Suprapubic skin (tissue), 4 donors: ENCODE results near the gene KRT4. TPM values are rescaled to one million over a fixed set of nuclear protein-coding genes. Genes with fewer than 3 reads are reported as not detected.

Experiments
- DNase-seq, 2 donors: peaks; one replicate each; pipeline ENCODE4 v3.0.0-alpha.2; 2019; ENCODE audit warnings: low spot score in 2 of 2
- H3K27ac ChIP-seq: fragments of 200-600 bp; sonication (generic); one replicate; pipeline ENCODE4 v1.5.1; 2019
- H3K27me3 ChIP-seq: fragments of 200-600 bp; sonication (generic); one replicate; pipeline ENCODE4 v1.5.1; 2019
- H3K36me3 ChIP-seq: fragments of 200-600 bp; sonication (generic); one replicate; pipeline ENCODE4 v1.5.1; 2019
- H3K4me1 ChIP-seq: fragments of 200-600 bp; sonication (generic); one replicate; pipeline ENCODE4 v1.5.1; 2019
- H3K4me3 ChIP-seq: fragments of 200-600 bp; sonication (generic); one replicate; pipeline ENCODE4 v1.5.1; 2019; ENCODE audit warnings: mild to moderate bottlenecking
- H3K9me3 ChIP-seq: fragments of 200-600 bp; sonication (generic); one replicate; pipeline ENCODE4 v1.5.1; 2019
- EP300 ChIP-seq: sonication (generic); formaldehyde crosslinking; IDR thresholded peaks from one replicate; pipeline ENCODE4 v1.6.1; 2017; ENCODE audit warnings: antibody characterized with exemption
- POLR2A ChIP-seq, 2 donors: fragments of 450-650 bp; IDR thresholded peaks; one replicate each; pipeline ENCODE4 v1.6.1; 2017; ENCODE audit warnings: antibody characterized with exemption in 2 of 2, mild to moderate bottlenecking in 2 of 2, moderate library complexity in 2 of 2
- POLR2AphosphoS5 ChIP-seq, 3 donors: sonication (generic); formaldehyde crosslinking; IDR thresholded peaks; one replicate each; pipeline ENCODE4 v1.6.1; 2017; ENCODE audit warnings: antibody characterized with exemption in 3 of 3
- WGBS: methylation state at CpG from one replicate; pipeline ENCODE4 v1.1.5; 2018; 5-methylcytosine and 5-hydroxymethylcytosine counted together
- total RNA-seq, 4 donors: library from RNA; depleted of rRNA; stranded (reverse); fragments of >200 nt; gene quantifications; one replicate each; pipeline ENCODE4 v1.1.0, GENCODE V29; 2016
- TF ChIP-seq, protein P1 (sequence below), 2 donors: fragments of 200-600 bp in 1 of 2; fragments of 450-650 bp in 1 of 2; sonication (generic) in 1 of 2; IDR thresholded peaks; one replicate each; pipeline ENCODE4 v1.5.1; 2016 to 2019; ENCODE audit warnings: antibody characterized with exemption in 2 of 2, mild to moderate bottlenecking in 1 of 2, moderate library complexity in 1 of 2

KRT4 gene
- total RNA-seq, 4 donors from 2014 or later: 0.32 to 1.6 (median 0.76) TPM

DNA sequence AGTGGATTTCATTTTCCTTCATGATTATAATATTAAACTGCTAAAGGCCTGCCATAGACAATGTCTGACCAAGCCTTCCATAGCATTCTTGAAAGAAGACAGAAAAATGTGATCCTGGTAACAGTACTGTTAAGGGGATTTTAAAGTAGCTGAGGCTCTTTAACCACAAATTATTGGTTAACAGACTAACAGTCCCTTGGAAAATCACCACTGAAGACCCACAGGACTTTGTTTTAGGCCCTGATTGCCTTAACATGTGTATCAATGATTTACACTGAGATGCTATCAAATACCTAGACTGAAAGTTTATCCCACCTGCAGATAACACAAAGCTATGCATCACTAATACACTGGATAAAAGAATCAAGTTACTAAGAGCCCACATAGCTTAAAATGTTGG is 14.2 kb upstream of the KRT4 start:
- Histone ChIP-seq H3K4me3 (no peak overlapping the region), H3K4me1 (no peaks in the 10 kb centered on the region), H3K9me3 (no peaks in the 10 kb centered on the region), H3K36me3 (no peaks in the 10 kb centered on the region), H3K27ac (no peak overlapping the region), H3K27me3 (no peaks in the 10 kb centered on the region)
- no peak for DNase-seq
- TF ChIP-seq POLR2AphosphoS5 (IDR thresholded peaks at IDR 0.05) (no peak), EP300 (no peak), POLR2A (IDR thresholded peaks at IDR 0.05) (no peak)
- TF ChIP-seq, protein P1, sequence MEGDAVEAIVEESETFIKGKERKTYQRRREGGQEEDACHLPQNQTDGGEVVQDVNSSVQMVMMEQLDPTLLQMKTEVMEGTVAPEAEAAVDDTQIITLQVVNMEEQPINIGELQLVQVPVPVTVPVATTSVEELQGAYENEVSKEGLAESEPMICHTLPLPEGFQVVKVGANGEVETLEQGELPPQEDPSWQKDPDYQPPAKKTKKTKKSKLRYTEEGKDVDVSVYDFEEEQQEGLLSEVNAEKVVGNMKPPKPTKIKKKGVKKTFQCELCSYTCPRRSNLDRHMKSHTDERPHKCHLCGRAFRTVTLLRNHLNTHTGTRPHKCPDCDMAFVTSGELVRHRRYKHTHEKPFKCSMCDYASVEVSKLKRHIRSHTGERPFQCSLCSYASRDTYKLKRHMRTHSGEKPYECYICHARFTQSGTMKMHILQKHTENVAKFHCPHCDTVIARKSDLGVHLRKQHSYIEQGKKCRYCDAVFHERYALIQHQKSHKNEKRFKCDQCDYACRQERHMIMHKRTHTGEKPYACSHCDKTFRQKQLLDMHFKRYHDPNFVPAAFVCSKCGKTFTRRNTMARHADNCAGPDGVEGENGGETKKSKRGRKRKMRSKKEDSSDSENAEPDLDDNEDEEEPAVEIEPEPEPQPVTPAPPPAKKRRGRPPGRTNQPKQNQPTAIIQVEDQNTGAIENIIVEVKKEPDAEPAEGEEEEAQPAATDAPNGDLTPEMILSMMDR (IDR thresholded peaks at IDR 0.05): no peak

DNA sequence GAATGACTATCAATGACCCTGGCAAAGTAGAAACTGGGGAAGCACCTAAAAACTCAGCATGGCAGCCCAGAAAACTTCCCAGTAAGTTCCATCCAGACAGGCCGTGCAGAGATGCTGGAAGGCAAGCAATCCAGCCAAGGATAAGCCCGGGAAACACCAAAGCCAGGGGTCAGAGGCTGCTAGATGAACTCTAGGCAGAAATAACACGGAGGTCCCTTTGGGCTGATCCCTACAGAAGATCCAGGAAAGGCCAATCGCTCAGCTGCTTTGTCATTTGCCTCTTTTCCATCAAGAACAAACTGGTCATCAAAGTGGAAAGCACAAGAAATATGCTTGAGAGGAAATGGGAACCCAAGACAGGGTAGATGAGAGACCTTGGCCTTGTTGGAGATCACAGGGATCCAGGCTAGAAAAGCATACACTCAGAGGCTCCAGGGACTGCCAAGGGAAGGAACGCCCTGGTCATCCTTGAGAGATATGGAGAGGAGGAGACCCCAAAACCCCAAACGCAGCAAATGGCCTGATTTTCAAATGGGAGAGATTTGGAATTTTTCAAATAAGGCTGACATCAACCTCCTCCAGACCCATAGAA is 13.7 kb upstream of the KRT4 start:
- TF ChIP-seq POLR2AphosphoS5 (IDR thresholded peaks at IDR 0.05): no peak
- TF ChIP-seq, protein P1 (IDR thresholded peaks at IDR 0.05): no peak
- TF ChIP-seq POLR2A (IDR thresholded peaks at IDR 0.05): no peak
- TF ChIP-seq EP300: no peak
- no peak overlapping the region for H3K27ac ChIP-seq
- no peaks in the 10 kb centered on the region for H3K9me3 ChIP-seq
- no peaks in the 10 kb centered on the region for H3K27me3 ChIP-seq
- no peaks in the 10 kb centered on the region for H3K4me1 ChIP-seq
- no peaks in the 10 kb centered on the region for H3K36me3 ChIP-seq
- no peak for DNase-seq
- no peak overlapping the region for H3K4me3 ChIP-seq
- 87% methylated on average over 6 of the region's 6 CpGs for WGBS

DNA sequence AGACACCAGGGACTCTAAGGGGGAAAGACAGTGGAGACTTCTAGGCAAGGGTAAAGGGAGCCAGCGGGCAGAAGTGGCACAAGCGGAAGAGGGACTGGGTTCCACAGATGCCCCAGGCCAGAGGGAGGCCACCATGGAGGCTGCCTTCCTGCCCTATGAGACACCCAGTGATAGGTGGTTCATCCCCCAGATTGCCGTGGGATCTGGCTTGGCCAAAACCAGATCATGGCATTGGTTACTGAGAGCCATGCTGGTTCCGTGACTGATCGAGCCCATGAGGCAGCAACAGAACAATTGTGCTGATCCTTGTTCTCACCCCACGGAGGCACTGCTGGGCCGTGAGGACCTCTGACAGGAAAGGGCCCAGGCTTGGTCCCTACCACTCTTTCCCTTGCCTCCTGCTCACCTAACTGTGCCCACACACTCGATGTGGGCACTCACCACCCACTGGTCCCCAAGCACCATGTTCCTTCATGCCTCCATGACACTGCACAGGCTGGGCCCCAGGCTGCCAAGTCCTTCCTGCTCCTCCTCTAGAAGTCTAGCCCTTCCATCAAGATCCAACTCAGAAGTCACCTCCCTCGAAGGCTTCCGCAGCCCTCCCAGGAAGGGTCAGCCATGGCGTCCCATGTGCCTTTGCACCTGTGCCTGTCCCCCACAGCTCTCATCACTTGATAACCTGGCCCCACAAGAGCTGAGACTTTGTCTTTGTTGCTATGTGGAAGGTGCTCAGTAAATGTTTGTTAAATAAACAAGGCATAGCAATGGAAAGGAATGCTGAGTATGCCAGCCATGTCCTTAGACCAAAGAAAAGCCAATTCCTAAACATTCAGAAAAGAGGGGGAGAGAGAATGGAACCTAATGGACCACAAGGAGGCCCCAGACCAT is 12.9 kb upstream of the KRT4 start:
- Histone ChIP-seq H3K9me3 (no peaks in the 10 kb centered on the region), H3K4me1 (peaks cover 7% of the 10 kb centered on the region), H3K4me3 (no peak overlapping the region), H3K36me3 (no peaks in the 10 kb centered on the region), H3K27ac (no peak overlapping the region), H3K27me3 (no peaks in the 10 kb centered on the region)
- WGBS: 95% methylated on average over 11 of the region's 11 CpGs
- TF ChIP-seq POLR2AphosphoS5 (IDR thresholded peaks at IDR 0.05) (no peak), POLR2A (IDR thresholded peaks at IDR 0.05) (no peak), EP300 (no peak)
- TF ChIP-seq, protein P1 (IDR thresholded peaks at IDR 0.05): no peak
- no peak for DNase-seq

DNA sequence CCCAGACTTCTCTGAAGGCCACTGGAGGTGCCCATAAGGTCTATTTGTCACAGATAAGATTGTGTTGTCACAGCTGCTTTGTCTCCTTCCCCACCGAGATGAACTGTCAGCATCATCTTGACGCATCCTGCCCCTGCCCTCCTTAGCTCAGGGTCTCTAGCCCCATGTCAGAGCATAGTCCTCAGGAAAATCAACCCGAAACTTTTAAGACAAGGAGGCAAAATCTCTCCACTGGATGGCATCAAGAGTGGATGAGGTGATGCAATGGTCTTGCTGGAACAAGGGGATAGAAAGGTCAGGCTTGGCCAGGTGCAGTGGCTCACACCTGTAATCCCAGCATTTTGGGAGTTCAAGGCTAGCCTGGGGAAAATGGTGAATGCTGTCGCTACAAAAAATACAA is 12.0 kb upstream of the KRT4 start:
- Histone ChIP-seq H3K36me3 (no peaks in the 10 kb centered on the region), H3K9me3 (no peaks in the 10 kb centered on the region), H3K27me3 (no peaks in the 10 kb centered on the region), H3K4me1 (peaks cover 7% of the 10 kb centered on the region), H3K4me3 (no peak overlapping the region), H3K27ac (no peak overlapping the region)
- TF ChIP-seq POLR2AphosphoS5 (IDR thresholded peaks at IDR 0.05): no peak
- TF ChIP-seq POLR2A (IDR thresholded peaks at IDR 0.05): no peak
- no peak for DNase-seq
- 88% methylated on average over 4 of the region's 4 CpGs for WGBS

DNA sequence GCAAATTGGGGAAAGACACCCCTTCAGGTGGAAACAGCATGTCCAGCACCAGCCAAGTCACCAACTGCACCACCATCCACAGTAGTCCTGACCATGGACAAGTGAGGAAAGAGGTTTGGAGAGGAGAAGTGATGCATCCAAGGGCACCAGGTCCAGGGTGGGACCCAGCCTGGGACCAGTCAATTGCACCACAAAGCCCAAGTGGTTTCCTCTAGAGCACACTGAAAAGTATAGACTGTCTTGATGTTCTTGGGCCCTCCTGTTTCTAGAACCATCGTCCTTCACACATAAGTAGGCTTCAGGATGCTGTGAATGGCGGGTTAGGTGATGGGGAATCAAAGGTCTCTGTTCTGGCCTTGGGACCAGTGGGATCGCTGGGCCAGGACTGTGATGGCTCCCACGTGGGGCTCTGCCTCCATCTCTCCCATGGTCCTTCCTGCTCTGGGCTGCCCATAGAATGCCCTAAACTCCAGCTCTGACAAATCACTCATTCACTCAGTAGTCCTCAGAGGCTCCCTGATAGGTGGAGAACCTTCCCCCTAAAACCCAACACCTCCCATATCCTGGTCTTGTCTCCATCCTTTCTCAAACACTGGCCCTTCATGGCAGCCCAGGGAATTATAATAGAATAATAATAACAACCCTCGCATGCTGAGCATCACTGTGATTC is 11.0 kb upstream of the KRT4 start:
- DNase-seq: no peak
- H3K4me1 ChIP-seq: peaks cover 7% of the 10 kb centered on the region
- no peak for TF ChIP-seq POLR2A (IDR thresholded peaks at IDR 0.05)
- TF ChIP-seq POLR2AphosphoS5 (IDR thresholded peaks at IDR 0.05): no peak
- TF ChIP-seq, protein P1 (IDR thresholded peaks at IDR 0.05): no peak
- no peak for TF ChIP-seq EP300
- WGBS: 91% methylated on average over 4 of the region's 5 CpGs
- H3K36me3 ChIP-seq: no peaks in the 10 kb centered on the region
- H3K9me3 ChIP-seq: no peaks in the 10 kb centered on the region
- no peak overlapping the region for H3K27ac ChIP-seq
- no peaks in the 10 kb centered on the region for H3K27me3 ChIP-seq
- no peak overlapping the region for H3K4me3 ChIP-seq
